HUES64 (cell line): Measurements from ENCODE around the gene UTP3.

ENCODE experiments used
- H3K27ac ChIP-seq: 2 replicates; pipeline ENCODE4 v1.7.0; 2013; ENCODE audit warnings: low read depth, low read length, inconsistent platforms
- H3K27me3 ChIP-seq: 2 replicates; pipeline ENCODE4 v1.6.1; 2013; ENCODE audit warnings: mild to moderate bottlenecking, low read length; ENCODE audit not compliant: insufficient read depth
- H3K36me3 ChIP-seq: 2 replicates; pipeline ENCODE4 v1.6.1; 2013; ENCODE audit warnings: mild to moderate bottlenecking, low read length; ENCODE audit not compliant: insufficient read depth
- H3K4me1 ChIP-seq: 2 replicates; pipeline ENCODE4 v1.6.1; 2013; ENCODE audit warnings: mild to moderate bottlenecking, low read length, moderate library complexity; ENCODE audit not compliant: insufficient read depth
- H3K4me3 ChIP-seq: 2 replicates; pipeline ENCODE4 v1.5.1; 2013; ENCODE audit warnings: mild to moderate bottlenecking, low read length, moderate library complexity
- H3K9ac ChIP-seq: 2 replicates; pipeline ENCODE4 v1.6.1; 2013; ENCODE audit warnings: mild to moderate bottlenecking, low read depth, low read length
- H3K9me3 ChIP-seq: 2 replicates; pipeline ENCODE4 v1.6.1; 2013; ENCODE audit warnings: low read depth, low read length; ENCODE audit not compliant: insufficient read depth
- WGBS: fragments of 150-250, 120-280 bp; methylation state at CpG from one replicate; pipeline ENCODE4 v1.1.7; 2013; ENCODE audit warnings: missing lambda C conversion rate; 5-methylcytosine and 5-hydroxymethylcytosine counted together

UTP3 gene

GRCh38 chr4:70737409-70737808, 49.1 kb downstream of the UTP3 start:
- 86% methylated on average over 2 of the region's 2 CpGs for WGBS
- H3K9me3 ChIP-seq = no peaks in the 10 kb centered on the region
- no peak overlapping the region for H3K4me3 ChIP-seq
- peaks cover 23% of the 10 kb centered on the region for H3K4me1 ChIP-seq
- no peaks in the 10 kb centered on the region for H3K36me3 ChIP-seq
- H3K27ac ChIP-seq = no peak overlapping the region
- no peaks in the 10 kb centered on the region for H3K27me3 ChIP-seq
- no peak overlapping the region for H3K9ac ChIP-seq

GRCh38 chr4:70739496-70740337, 51.4 kb downstream of the UTP3 start:
- H3K27me3 ChIP-seq = no peaks in the 10 kb centered on the region
- WGBS = 73% methylated on average over 5 of the region's 6 CpGs
- no peaks in the 10 kb centered on the region for H3K36me3 ChIP-seq
- H3K4me3 ChIP-seq = no peak overlapping the region
- no peaks in the 10 kb centered on the region for H3K9me3 ChIP-seq
- H3K4me1 ChIP-seq = peaks cover 18% of the 10 kb centered on the region; the same call in 1 of the 2 replicates
- no peak overlapping the region for H3K9ac ChIP-seq
- no peak overlapping the region for H3K27ac ChIP-seq
